ENCODE results near the gene CRB3.

The CRB3 gene

DNA sequence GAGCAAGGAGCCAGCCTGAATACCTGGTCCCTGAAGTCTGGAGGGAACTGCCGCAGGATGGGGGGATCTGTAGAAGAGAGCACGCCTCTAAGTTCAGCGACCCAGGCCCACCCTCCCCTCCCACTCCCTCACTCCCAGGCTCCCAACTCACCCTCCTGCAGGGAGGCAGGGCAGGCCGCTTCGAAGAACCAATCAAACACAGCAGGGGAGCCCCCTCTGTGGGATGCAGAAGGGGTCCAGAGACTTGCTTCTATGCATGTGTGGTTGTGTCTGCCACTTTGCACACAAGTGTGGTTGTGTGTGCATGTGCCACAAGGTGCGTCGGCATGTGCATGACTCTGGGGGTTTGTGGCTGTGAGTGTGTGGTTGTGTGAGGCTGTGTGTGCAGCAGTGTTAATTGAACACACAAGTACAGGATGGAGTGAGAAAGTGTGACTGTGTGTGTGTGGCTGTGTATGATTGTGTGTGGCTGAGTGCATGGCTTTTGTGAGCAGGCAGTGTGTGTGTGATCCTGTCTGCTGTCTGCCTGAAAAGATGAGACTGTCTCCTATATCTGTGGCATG lies 15.8 kb downstream of the CRB3 start:
- CTCF ChIA-PET: interaction anchor here (1.5 to 4.7 kb wide), 3 partner anchors 20 to 384 kb away, joined by 4 to 33 read pairs (median 15); partner anchors contain the start of gene TUBB4A
- TF ChIP-seq, protein P1, sequence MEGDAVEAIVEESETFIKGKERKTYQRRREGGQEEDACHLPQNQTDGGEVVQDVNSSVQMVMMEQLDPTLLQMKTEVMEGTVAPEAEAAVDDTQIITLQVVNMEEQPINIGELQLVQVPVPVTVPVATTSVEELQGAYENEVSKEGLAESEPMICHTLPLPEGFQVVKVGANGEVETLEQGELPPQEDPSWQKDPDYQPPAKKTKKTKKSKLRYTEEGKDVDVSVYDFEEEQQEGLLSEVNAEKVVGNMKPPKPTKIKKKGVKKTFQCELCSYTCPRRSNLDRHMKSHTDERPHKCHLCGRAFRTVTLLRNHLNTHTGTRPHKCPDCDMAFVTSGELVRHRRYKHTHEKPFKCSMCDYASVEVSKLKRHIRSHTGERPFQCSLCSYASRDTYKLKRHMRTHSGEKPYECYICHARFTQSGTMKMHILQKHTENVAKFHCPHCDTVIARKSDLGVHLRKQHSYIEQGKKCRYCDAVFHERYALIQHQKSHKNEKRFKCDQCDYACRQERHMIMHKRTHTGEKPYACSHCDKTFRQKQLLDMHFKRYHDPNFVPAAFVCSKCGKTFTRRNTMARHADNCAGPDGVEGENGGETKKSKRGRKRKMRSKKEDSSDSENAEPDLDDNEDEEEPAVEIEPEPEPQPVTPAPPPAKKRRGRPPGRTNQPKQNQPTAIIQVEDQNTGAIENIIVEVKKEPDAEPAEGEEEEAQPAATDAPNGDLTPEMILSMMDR (IDR thresholded peaks at IDR 0.05; ENCODE audit: control extremely low read depth, extremely low read depth, low read depth, missing control alignments): no peak
- POLR2A ChIA-PET: no interaction called here
- peak; percentile 9 for DNase-seq (ENCODE audit: extremely low spot score)

DNA sequence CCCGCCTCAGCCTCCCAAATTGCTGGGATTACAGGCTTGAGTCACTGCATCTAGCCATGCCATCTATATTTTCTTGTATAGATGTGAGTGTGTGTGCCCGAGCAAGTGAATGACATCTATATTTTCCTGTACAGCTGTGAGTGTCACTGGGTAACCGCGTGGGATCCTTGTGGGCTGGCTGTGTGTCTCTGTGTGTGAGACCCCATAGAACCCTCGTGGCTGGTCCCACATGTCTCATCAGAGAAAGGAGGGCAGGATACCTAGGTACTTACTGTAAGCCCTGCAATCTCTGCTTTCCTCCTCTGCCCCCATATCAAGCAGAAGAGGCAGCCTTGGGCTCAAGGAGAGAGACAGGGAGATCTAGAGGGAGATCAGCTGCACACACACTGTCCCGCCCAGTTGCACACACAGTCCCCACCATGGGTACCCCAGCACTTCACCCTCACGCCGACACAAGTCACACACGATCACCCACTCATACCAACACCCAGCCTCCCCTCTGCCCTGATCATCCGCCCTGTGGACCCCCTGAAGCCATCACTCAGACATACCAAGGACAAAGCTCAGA lies 16.9 kb downstream of the CRB3 start:
- DNase-seq (ENCODE audit: extremely low spot score): peak; percentile 32
- CTCF ChIA-PET: interaction anchor here (0.6 to 4.7 kb wide), 24 partner anchors 8 to 383 kb away, joined by 3 to 33 read pairs (median 4); partner anchors contain the start of genes CRB3, GPR108, SLC25A23 and TUBB4A
- TF ChIP-seq, protein P1 (IDR thresholded peaks at IDR 0.05; ENCODE audit: control extremely low read depth, extremely low read depth, low read depth, missing control alignments): no peak
- POLR2A ChIA-PET: interaction anchor here (0.5 to 1.0 kb wide), 2 partner anchors 32 to 56 kb away, joined by 3 to 4 read pairs; partner anchors contain the start of gene KHSRP

GRCh38 chr19:6481541-6482342 lies 17.7 kb downstream of the CRB3 start, which contains the start of gene DENND1C:
DENND1C (minus strand) TSS chr19:6481787; CDS start chr19:6481695, 92 bp downstream.
- peak; percentile 80 for DNase-seq (ENCODE audit: extremely low spot score)
- ChIA-PET CTCF (interaction anchor here (0.6 to 4.7 kb wide), 28 partner anchors 9 to 382 kb away, joined by 3 to 33 read pairs (median 4); partner anchors contain the start of genes CRB3, GPR108, SLC25A23 and TUBB4A), POLR2A (interaction anchor here (0.5 to 1.0 kb wide), 2 partner anchors 31 to 57 kb away, joined by 3 to 4 read pairs; partner anchors contain the start of gene KHSRP)
- TF ChIP-seq, protein P1 (IDR thresholded peaks at IDR 0.05; ENCODE audit: control extremely low read depth, extremely low read depth, low read depth, missing control alignments): peak; percentile 88

- ChIA-PET POLR2A (no interaction called here), CTCF (interaction anchor here (0.8 to 4.7 kb wide), 10 partner anchors 9 to 377 kb away, joined by 3 to 33 read pairs (median 4); partner anchors contain the start of gene SLC25A23)
- TF ChIP-seq, protein P1 (IDR thresholded peaks at IDR 0.05; ENCODE audit: control extremely low read depth, extremely low read depth, low read depth, missing control alignments): no peak
- no peak for DNase-seq (ENCODE audit: extremely low spot score)
Measured at GRCh38 chr19:6482343-6482686, 18.2 kb downstream of the CRB3 start.

DNA sequence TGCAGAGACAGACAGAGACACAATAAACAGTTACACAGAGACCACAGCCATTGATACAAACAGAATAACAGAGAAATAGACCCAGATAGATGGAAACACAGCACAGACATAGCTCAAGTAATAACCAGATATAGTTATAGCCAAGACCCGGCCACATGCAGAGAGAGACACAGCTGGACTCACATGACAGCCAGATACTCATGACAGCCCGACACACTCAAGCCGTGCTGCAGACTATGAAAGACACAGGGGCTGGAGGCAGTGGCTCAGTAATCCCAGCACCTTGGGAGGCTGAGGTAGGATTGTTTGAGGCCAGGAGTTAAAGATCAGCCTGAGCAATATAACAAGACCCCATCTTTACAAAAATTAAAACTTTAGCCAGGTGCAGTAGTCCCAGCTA lies 19.2 kb downstream of the CRB3 start:
- CTCF ChIA-PET: interaction anchor here (1.2 to 4.7 kb wide), 3 partner anchors 8 to 299 kb away, joined by 3 to 33 read pairs (median 30); no protein-coding TSS in a partner anchor
- TF ChIP-seq, protein P1 (IDR thresholded peaks at IDR 0.05; ENCODE audit: control extremely low read depth, extremely low read depth, low read depth, missing control alignments): no peak
- POLR2A ChIA-PET: no interaction called here
- DNase-seq (ENCODE audit: extremely low spot score): no peak

DNA sequence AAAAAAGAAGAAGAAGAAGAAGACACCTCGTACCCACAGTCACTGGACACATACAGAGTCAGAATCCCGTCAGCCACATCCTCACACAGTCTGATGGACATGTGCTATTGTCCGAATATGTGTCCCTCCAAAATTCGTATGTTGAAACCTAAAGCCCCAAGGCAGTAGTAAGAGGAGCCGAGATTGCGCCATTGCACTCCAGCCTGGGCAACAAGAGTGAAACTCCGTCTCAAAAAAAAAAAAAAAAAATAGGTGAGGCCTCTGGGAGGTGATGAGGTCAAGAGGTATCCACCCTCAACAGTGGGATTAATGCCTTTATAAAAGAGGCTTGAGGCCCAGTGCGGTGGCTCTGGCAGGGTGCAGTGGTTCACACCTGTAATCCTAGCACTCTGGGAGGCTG lies 20.2 kb downstream of the CRB3 start:
- CTCF ChIA-PET: interaction anchor here (1.2 to 4.7 kb wide), 2 partner anchors 15 to 17 kb away, joined by 3 to 33 read pairs; no protein-coding TSS in a partner anchor
- TF ChIP-seq, protein P1 (IDR thresholded peaks at IDR 0.05; ENCODE audit: control extremely low read depth, extremely low read depth, low read depth, missing control alignments): no peak
- DNase-seq (ENCODE audit: extremely low spot score): no peak
- POLR2A ChIA-PET: no interaction called here
